Ovary (tissue), 1 donor: ENCODE data around the gene CHRNA10.

Experiments
- EP300 ChIP-seq: sonication (generic); formaldehyde crosslinking; IDR thresholded peaks from one replicate; pipeline ENCODE4 v1.6.1; 2017; ENCODE audit warnings: antibody characterized with exemption
- POLR2A ChIP-seq: fragments of 450-650 bp; IDR thresholded peaks from one replicate; pipeline ENCODE4 v1.6.1; 2017; ENCODE audit warnings: antibody characterized with exemption, mild to moderate bottlenecking, moderate library complexity

DNA sequence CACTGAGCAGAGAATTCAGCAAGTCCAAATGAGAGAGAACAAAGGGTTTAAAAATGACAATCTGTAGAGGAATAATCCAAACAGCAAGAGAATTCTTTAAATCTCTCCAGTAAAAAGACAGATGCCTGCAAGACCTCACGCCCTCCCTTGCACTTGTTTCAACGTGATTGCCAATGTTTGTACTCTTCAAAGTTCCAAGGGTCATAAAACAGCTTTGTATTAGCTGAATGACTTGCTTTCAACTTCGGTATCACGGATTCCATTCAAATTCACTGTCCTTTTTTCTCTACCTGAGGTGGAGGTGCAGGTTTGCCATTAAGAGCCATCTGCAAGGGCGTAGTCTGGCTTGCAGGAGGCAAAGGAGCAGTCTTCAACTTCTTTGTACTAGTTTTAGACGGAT is 41.1 kb upstream of the CHRNA10 start:
- no peak for TF ChIP-seq EP300
- no peak for TF ChIP-seq POLR2A
